Astrocyte (in vitro differentiated cells and primary cell): ENCODE measurements around the gene MVD.

Experiments used
- EZH2 ChIP-seq: IDR thresholded peaks from 2 replicates; pipeline ENCODE4 v1.6.1; 2012; ENCODE audit warnings: mild to moderate bottlenecking, low read length, inconsistent platforms; ENCODE audit not compliant: insufficient read depth
- TF ChIP-seq, protein P1 (sequence below): IDR thresholded peaks from 2 replicates; pipeline ENCODE4 v1.5.1; 2011; ENCODE audit warnings: low read depth, mild to moderate bottlenecking, inconsistent platforms, low read length, moderate library complexity; ENCODE audit not compliant: insufficient read depth

DNA sequence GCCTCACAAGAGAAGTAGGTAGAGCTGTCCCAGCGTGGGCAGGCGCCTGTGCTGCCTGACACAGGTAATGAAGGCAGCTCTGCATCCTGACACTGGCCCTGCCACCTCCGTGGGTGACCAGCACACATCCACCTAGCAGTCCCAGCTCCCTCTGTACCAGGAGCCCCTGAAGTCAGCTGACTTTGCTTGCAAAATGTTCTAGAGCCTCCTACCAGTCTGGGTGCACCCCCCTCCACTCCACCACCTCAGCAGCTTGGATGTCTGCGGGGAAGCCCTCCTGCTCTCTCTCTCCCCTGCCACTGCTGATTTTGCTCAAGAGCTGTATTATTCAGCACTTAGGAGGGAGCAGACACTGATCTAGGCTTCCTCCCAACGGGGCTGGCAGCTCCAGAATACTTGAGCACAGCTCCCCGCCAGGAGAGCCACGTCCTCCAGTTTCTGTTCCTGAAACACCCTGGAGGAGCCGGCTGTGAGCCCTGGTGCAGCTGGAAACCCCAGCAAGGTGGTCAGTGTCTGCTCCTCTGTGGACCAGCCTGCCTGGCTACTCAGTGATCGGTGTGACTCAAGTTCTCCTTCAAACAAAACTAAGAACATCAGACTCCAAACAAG, 42.3 kb upstream of the MVD start:
- TF ChIP-seq, protein P1, sequence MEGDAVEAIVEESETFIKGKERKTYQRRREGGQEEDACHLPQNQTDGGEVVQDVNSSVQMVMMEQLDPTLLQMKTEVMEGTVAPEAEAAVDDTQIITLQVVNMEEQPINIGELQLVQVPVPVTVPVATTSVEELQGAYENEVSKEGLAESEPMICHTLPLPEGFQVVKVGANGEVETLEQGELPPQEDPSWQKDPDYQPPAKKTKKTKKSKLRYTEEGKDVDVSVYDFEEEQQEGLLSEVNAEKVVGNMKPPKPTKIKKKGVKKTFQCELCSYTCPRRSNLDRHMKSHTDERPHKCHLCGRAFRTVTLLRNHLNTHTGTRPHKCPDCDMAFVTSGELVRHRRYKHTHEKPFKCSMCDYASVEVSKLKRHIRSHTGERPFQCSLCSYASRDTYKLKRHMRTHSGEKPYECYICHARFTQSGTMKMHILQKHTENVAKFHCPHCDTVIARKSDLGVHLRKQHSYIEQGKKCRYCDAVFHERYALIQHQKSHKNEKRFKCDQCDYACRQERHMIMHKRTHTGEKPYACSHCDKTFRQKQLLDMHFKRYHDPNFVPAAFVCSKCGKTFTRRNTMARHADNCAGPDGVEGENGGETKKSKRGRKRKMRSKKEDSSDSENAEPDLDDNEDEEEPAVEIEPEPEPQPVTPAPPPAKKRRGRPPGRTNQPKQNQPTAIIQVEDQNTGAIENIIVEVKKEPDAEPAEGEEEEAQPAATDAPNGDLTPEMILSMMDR: no peak
- TF ChIP-seq EZH2: no peak
